NT2/D1 (cell line): ENCODE data around the gene SV2C.

Experiments
- SUZ12 ChIP-seq: IDR thresholded peaks from 2 replicates; pipeline ENCODE4 v1.6.1; 2011; ENCODE audit not compliant: insufficient read length, insufficient read depth; ENCODE audit errors: extremely low read depth
- YY1 ChIP-seq: IDR thresholded peaks from 2 replicates; pipeline ENCODE4 v1.6.1; 2011; ENCODE audit not compliant: insufficient read length, insufficient read depth
- ZNF274 ChIP-seq: IDR thresholded peaks from 2 replicates; pipeline ENCODE4 v1.6.1; 2011; ENCODE audit warnings: mild to moderate bottlenecking, low read depth, low read length

- TF ChIP-seq YY1: no peak
- TF ChIP-seq ZNF274: no peak
- TF ChIP-seq SUZ12: no peak
These were observed 140.5 kb downstream of the SV2C start for GRCh38 chr5:76223696-76224095.
